HG02571 (cell line): ENCODE results near the gene NUFIP1.
"Not testable (repeated sequence)": the region's sequence is repeated elsewhere in the genome, so short reads cannot be mapped to it uniquely, and the experiment has no call there.

ENCODE experiments used
- ATAC-seq: cut with Tn5 transposase; IDR thresholded peaks from one replicate; pipeline ENCODE4 v1.9.1; 2021; ENCODE audit warnings: mild to moderate bottlenecking, moderate library complexity; ENCODE audit not compliant: unreplicated experiment

The NUFIP1 gene

DNA sequence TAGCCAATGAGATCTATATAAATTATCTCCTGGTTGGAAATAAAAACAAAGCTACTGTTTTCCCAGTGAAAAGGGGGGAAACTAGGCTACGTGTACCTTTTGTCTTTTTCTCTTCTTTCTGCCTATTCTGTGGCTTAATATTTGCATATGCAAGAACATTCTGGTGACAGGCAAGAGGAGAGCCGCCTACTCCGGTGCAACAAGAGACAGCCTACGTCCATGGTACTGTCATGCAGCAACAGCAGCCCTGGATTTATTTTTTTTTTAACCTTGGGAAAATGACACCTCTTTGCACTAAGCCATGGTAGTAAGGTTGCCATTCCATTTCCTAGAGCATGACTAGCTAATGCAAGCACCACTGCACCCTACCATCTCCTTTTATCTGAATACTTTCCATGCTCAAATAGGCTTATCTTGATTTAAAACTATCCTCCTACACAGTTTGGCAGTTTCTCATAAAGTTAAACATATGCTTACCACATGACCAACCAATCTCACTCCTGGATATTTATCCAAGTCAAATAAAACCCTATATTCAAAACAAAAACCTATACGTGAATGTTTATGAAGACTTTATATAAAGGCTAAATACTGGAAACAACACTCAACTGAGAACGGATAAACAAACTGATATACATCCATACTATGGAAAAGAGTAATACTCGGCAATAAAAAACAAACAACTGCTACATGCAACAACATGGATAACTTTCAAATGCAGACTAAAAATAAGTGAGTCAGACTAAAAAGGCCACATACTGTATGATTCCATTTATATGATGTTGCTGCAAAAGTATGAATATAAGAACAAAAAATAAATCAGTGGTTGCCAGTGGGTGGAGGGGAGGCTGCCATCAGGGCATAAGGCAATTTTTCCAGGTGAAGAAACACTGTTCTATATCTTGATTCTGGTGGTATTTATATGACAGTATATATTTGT lies 17.3 kb downstream of the NUFIP1 start:
- no peak for ATAC-seq

DNA sequence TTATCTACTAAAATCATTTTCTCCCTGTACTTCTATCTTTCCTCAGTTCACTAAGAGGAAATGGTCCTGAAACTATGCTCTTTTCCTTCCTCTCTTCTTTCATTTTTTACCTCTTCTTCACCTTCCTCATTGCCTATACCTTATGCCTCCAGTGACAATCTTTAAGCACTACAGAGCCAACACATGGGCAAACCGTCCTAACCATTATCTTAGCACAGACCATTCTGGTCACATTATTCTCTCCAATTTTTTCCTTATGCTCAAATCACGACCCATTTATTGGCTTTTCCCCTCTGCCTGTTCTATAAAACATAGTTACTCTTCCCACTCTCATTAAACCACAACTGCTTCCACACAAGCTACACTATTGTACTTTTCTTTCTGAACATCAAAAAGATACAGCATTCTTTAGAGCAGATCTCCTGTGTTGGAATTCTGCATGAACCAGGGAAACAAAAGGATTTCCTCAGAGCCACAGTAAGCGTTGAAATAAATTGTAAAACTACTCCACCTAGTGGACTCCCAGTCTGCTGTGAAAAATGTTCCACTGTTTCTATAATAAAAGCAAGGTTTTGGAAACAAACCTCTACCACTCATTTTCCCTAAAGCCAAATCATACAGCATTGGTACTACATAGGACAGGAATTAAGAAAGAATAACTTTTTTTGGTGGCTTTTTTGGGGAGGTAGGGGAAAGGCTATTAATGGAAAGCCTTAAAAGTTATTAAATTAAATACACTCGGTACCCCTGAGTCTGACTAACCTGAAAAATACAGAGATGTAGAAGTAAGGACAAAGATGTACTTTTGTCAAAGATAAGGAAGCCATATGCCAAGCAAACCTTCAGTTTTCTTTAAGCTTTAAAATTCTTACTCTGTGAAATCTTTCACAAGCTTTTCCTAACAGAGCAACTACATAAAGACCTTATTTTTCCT lies 19.5 kb downstream of the NUFIP1 start:
- ATAC-seq: no peak

GRCh38 chr13:44968434-44968815 lies 20.8 kb downstream of the NUFIP1 start:
- ATAC-seq: no peak

- no peak for ATAC-seq
Observed at GRCh38 chr13:44967704-44968433, 21.4 kb downstream of the NUFIP1 start.

DNA sequence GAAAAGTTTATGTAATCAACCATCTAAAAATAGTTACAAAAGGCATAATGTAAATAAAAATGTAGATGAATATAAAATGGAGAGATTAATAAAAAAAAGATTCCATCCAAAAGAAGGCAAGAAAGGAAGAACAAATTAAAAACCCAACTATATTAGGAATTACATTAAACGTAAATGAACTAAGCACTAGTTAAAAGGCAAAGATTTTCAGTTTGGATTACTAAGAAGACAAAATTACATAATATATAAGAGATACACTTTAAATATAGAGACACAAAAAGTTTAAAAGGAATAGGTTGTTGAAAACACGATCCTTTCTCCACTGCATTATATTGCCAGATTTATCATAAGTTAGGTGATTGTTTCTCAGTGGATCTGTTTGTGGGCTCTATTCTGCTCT lies 27.3 kb downstream of the NUFIP1 start:
- ATAC-seq: no peak

GRCh38 chr13:44955406-44955805 lies 33.9 kb downstream of the NUFIP1 start:
- no peak for ATAC-seq

- ATAC-seq: no peak
Observed at GRCh38 chr13:44954224-44954623, 35.0 kb downstream of the NUFIP1 start.

- ATAC-seq: no peak
Observed at GRCh38 chr13:44952671-44953070, 36.6 kb downstream of the NUFIP1 start.

- ATAC-seq: no peak
Observed at GRCh38 chr13:44951184-44951583, 38.1 kb downstream of the NUFIP1 start.

DNA sequence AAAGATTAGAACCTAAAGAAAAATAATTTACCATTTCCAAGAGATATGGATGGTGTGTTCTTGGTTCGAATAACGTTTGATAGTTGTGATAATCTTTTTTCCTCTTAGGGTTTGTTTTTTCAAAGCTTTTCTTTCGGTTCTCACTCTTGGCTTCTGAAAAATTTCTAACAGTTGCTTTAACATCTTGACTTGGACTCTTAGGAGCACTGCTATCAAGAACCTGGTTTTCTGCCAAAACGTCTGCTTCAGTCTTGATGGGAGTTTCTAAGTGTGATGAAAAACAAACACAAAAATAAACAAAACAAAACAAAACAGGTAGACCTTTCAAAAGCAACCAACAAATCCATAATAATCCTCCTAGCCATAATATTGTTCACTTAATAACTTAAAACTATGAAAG lies 45.9 kb downstream of the NUFIP1 start:
- not testable (repeated sequence) for ATAC-seq

- ATAC-seq: no peak
Observed at GRCh38 chr13:44938854-44939253, 50.4 kb downstream of the NUFIP1 start.

- ATAC-seq: no peak
Observed at GRCh38 chr13:44936246-44936645, 53.0 kb downstream of the NUFIP1 start.

- no peak for ATAC-seq
Observed at GRCh38 chr13:44934724-44935123, 54.5 kb downstream of the NUFIP1 start.

DNA sequence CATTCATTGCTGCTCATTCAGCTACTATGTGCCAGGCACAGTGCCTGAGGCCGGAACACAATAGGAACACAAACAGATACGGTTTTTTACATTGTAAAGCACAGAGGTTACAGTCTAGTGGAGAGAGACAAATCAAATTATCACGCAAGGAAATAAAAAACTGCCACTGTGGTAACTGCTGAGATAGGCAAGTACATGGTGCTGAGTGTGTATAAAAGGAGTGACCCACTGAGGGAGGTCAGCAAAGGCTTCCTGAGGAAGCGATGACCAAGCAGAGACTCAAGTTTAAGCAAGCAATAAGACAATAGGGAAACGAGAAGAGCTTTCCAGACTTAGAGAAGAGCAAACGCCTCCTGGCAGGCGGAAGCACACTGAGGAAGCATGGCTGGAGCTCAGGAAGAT lies 56.4 kb downstream of the NUFIP1 start:
- no peak for ATAC-seq

GRCh38 chr13:44932171-44932849 lies 57.0 kb downstream of the NUFIP1 start:
- ATAC-seq: no peak

- ATAC-seq: no peak
Observed at GRCh38 chr13:44930963-44931623, 58.2 kb downstream of the NUFIP1 start.

DNA sequence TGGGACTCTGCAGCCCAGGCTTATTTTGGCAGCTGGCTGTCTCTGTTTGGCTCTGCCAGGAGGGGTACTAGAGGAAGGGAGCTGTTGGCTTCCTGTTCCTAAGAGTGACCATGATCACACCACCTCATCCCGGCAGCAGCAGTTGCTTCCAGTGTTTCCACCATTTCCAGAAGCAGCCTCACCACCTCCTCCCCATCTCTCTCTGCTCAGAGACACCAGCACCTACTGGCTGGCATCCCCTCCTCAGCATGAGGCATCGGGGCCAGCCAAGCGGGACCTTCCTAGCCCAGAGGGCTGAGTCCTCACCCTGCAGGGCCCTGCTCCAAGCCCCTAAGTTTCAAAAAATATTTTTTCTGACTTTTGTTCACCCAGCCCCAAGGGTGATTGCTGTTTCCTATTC lies 59.0 kb downstream of the NUFIP1 start:
- ATAC-seq: no peak

DNA sequence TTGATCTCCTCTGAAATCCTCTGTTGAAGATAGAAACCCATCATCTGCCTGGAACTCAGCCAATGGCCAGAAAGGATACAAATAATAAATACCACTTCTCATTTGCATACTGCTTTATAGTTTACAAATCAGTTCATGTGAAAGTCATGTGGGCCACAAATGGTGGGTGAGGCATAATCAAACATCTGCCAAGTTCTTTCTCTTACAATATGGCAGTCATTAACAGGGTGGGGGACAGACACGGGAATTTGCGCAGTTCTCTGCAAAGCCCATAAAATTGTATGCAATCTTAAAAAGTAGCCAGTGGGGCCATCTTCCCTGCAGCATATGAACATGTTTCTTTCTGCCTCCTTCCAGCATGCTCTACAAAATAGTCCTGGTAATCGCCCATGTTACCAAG lies 59.6 kb downstream of the NUFIP1 start:
- no peak for ATAC-seq

GRCh38 chr13:44927968-44928367 lies 61.3 kb downstream of the NUFIP1 start:
- ATAC-seq: no peak
